Mucosa of descending colon (tissue), 3 donors: ENCODE results near the gene INSIG1. TPM values are rescaled to one million over a fixed set of nuclear protein-coding genes. Genes with fewer than 3 reads are reported as not detected.

Experiments
- ATAC-seq: fragments of 200-7000 bp; cut with Tn5 transposase; one replicate; pipeline ENCODE4 v1.9.1; 2020; ENCODE audit warnings: mild to moderate bottlenecking, moderate library complexity
- DNase-seq, 3 donors: peaks; one replicate each; pipeline ENCODE4 v3.0.0-alpha.2; 2020
- H3K36me3 ChIP-seq: fragments of 200-600 bp; one replicate; pipeline ENCODE4 v1.8.0; 2021; ENCODE audit warnings: low read depth, mild to moderate bottlenecking
- H3K4me1 ChIP-seq: fragments of 200-600 bp; one replicate; pipeline ENCODE4 v1.8.0; 2021; ENCODE audit warnings: low read depth, mild to moderate bottlenecking
- H3K4me3 ChIP-seq: fragments of 200-600 bp; one replicate; pipeline ENCODE4 v1.8.0; 2021; ENCODE audit warnings: mild to moderate bottlenecking
- H3K9me3 ChIP-seq: fragments of 200-600 bp; one replicate; pipeline ENCODE4 v1.8.0; 2021; ENCODE audit warnings: mild to moderate bottlenecking
- intact Hi-C, 2 donors: fragments of 100-400 bp; cut with DNase I in 1 of 2; cut with micrococcal nuclease in 1 of 2; formaldehyde crosslinking; loops; one replicate each; pipeline versions ENCODE4 v1.11.0 to v1.11.1; 2022; cut with DNase I, micrococcal nuclease
- total RNA-seq, 3 donors: library from RNA; stranded (reverse); fragmentation: NEBNext Ultra II Directional in 2 of 3; extraction: Animal tissue kit (Norgen Biotek cat#: 25700) in 2 of 3; gene quantifications; one replicate each; pipeline versions ENCODE4 v1.2.1 to v1.2.4, GENCODE V29; 2021 to 2023
- TF ChIP-seq, protein P1 (sequence below): fragments of 200-600 bp; IDR thresholded peaks from one replicate; pipeline ENCODE4 v1.8.0; 2022; ENCODE audit warnings: antibody characterized with exemption, mild to moderate bottlenecking
- donor health status: DM: no; HTN: no; CAD: no; lungs with moderate emphysema.
- donor health status: DM: no; HTN: no; CAD: no.
- donor health status: DM: no; HTN: yes; CAD: no.

INSIG1 gene
- total RNA-seq, 3 donors from 2014 or later, result 40.1 to 85.1 (median 83.2) TPM

- H3K36me3 ChIP-seq, result no peaks in the 10 kb centered on the region
- peak in 1 of 3 donors; percentile 35 for DNase-seq
Measured at GRCh38 chr7:155300641-155301452, 3.2 kb downstream of the INSIG1 start.

GRCh38 chr7:155303039-155303593 lies 5.4 kb downstream of the INSIG1 start:
- intact Hi-C loops, result no loop called here
- Histone ChIP-seq H3K9me3 (no peaks in the 10 kb centered on the region), H3K4me3 (no peak overlapping the region), H3K36me3 (no peaks in the 10 kb centered on the region), H3K4me1 (peaks cover 21% of the 10 kb centered on the region)
- TF ChIP-seq, protein P1, sequence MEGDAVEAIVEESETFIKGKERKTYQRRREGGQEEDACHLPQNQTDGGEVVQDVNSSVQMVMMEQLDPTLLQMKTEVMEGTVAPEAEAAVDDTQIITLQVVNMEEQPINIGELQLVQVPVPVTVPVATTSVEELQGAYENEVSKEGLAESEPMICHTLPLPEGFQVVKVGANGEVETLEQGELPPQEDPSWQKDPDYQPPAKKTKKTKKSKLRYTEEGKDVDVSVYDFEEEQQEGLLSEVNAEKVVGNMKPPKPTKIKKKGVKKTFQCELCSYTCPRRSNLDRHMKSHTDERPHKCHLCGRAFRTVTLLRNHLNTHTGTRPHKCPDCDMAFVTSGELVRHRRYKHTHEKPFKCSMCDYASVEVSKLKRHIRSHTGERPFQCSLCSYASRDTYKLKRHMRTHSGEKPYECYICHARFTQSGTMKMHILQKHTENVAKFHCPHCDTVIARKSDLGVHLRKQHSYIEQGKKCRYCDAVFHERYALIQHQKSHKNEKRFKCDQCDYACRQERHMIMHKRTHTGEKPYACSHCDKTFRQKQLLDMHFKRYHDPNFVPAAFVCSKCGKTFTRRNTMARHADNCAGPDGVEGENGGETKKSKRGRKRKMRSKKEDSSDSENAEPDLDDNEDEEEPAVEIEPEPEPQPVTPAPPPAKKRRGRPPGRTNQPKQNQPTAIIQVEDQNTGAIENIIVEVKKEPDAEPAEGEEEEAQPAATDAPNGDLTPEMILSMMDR, result no peak
- no peak for DNase-seq
- no peak for ATAC-seq

More at GRCh38 chr7:155300641-155301452, 3.2 kb downstream of the INSIG1 start:
- intact Hi-C loops, result no loop called here
- Histone ChIP-seq H3K9me3 (no peaks in the 10 kb centered on the region), H3K4me1 (peaks cover 25% of the 10 kb centered on the region), H3K4me3 (no peak overlapping the region)
- no peak for ATAC-seq
- TF ChIP-seq, protein P1, result no peak

GRCh38 chr7:155303897-155304296 lies 6.2 kb downstream of the INSIG1 start:
- DNase-seq (no peak), ATAC-seq (no peak)
- H3K9me3 ChIP-seq, result no peaks in the 10 kb centered on the region
- H3K4me3 ChIP-seq, result no peak overlapping the region
- peaks cover 20% of the 10 kb centered on the region for H3K4me1 ChIP-seq
- intact Hi-C loops, result no loop called here
- TF ChIP-seq, protein P1, result no peak
- H3K36me3 ChIP-seq, result no peaks in the 10 kb centered on the region

GRCh38 chr7:155305231-155305904 lies 7.7 kb downstream of the INSIG1 start:
- Histone ChIP-seq H3K4me1 (peaks cover 8% of the 10 kb centered on the region), H3K4me3 (no peak overlapping the region), H3K9me3 (no peaks in the 10 kb centered on the region), H3K36me3 (no peaks in the 10 kb centered on the region)
- no peak for ATAC-seq
- intact Hi-C loops, result no loop called here
- TF ChIP-seq, protein P1, result no peak
- DNase-seq, result no peak

- Histone ChIP-seq H3K4me3 (no peak overlapping the region), H3K9me3 (no peaks in the 10 kb centered on the region), H3K36me3 (no peaks in the 10 kb centered on the region), H3K4me1 (no peaks in the 10 kb centered on the region)
- ATAC-seq (peak; percentile 10), DNase-seq (no peak)
- intact Hi-C loops, result no loop called here
- TF ChIP-seq, protein P1, result no peak
Measured at GRCh38 chr7:155306673-155307470, 9.2 kb downstream of the INSIG1 start.
